Right ventricle myocardium superior (tissue), 1 donor: Measurements from ENCODE around the gene MAP7. TPM values are rescaled to one million over a fixed set of nuclear protein-coding genes. Genes with fewer than 3 reads are reported as not detected.
"Not testable (repeated sequence)": the region's sequence is repeated elsewhere in the genome, so short reads cannot be mapped to it uniquely, and the experiment has no call there.

ENCODE experiments used
- ATAC-seq: fragments of 200-7000 bp; cut with Tn5 transposase; one replicate; pipeline ENCODE4 v1.9.1; 2020; ENCODE audit warnings: mild to moderate bottlenecking; ENCODE audit not compliant: poor library complexity
- DNase-seq: peaks from one replicate; pipeline ENCODE4 v3.0.0-alpha.2; 2020
- intact Hi-C: fragments of 100-400 bp; cut with DNase I; formaldehyde crosslinking; loops from one replicate; pipeline ENCODE4 v1.11.2; 2022
- long read RNA-seq: library from polyadenylated mRNA; unstranded; transcript quantifications from one replicate; pipeline ENCODE4 v2.0.0, GENCODE V29; 2021
- total RNA-seq: library from RNA; stranded (reverse); fragmentation: NEBNext Ultra II Directional; extraction: Animal tissue kit (Norgen Biotek cat#: 25700); gene quantifications from one replicate; pipeline ENCODE4 v1.2.1, GENCODE V29; 2021
- donor health status: DM: no; HTN: yes; CAD: no; lungs with severe emphysema.

Gene MAP7
- total RNA-seq: 2.1 TPM
- long read RNA-seq, full-length matches to known transcripts: 4 of 7 reads
- long read RNA-seq, partial matches to known transcripts: 1 of 7 reads
- long read RNA-seq, other reads (novel, unspliced or antisense): 2 of 7 reads

- ATAC-seq (peak; percentile 88), DNase-seq (peak; percentile 65)
- intact Hi-C loops: no loop called here
Observed at GRCh38 chr6:136550330-136551071, at the start of gene MAP7. Gene MAP7 (minus strand): TSS chr6:136550422. CDS start chr6:136550408, 14 bp downstream.

GRCh38 chr6:136599329-136600011 lies 49.2 kb upstream of the MAP7 start:
- intact Hi-C loops: no loop called here

DNA sequence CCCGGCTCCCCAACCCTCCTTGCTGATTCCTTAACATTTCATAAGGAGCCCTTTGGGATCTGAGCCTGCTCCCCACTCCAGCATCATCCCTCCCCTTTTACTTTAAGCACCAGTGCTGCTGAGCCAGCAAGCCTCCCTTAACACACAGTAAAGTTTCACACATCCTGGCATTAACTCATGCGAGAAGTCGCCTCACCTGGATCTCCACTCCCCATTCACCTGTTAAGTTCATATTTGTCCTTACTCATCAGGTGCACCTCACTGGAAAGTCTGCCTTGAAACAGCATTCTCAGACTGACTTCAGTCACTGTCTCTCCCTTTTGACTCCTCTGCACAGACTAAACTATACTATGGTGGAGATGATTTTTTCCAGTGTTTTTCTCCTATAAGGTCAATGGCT lies 47.8 kb upstream of the MAP7 start:
- DNase-seq (no peak), ATAC-seq (no peak)
- intact Hi-C loops: no loop called here

More at GRCh38 chr6:136599329-136600011, 49.2 kb upstream of the MAP7 start:
- ATAC-seq: peak; percentile 72
- DNase-seq: no peak

DNA sequence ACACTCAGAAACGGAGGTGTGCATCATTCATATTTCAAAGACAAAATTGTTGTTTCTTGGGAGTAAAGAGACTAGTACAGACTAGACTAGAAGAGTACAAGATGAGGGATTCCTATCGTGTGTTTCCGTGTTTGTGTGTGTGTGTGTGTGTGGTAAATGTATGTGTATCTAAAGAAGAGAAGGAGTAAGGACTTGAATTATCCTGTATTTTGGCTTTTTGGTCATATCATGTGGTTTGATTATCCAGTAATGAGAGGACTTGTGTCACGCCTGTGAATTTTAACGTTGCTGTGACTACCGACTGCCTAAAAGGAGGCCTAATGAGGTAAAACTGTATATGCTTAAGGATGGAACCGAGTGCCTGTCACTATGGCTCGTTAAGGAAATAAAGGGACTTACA lies 44.4 kb upstream of the MAP7 start:
- DNase-seq (no peak), ATAC-seq (no peak)
- intact Hi-C loops: no loop called here

DNA sequence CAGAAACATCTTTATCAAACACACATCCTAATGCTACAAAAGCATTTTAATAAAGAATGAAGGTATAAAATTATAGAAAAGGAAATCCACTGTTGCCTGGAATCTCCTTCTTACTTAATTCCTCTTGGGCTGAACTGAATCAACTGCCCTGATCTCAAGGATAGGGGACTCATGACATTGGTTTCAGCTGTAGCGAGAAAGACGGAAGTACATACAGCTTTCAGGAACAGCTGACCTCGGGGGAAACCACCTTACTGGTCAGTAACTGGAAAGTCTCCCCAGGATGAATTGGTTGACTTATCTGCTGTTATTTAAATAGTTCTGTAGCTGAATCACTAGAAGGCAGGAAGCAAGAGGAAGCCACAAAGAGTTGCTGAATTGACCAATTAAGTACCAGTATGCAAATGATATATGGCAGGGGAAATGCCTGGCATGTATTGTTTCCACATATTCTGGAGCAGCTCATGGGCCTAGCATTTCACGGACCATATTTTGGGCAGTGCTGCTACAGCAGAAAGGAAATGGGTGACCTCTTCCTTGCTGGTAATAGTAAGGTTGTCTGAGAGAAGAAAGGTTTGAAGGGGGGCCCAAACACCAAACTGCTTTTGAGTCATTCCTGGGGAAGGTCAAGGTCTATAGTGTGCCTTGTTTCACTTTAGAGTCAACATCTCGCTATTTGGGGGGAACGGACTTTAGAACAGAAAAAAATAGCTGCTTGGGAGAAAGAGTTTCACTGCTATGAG lies 43.7 kb upstream of the MAP7 start:
- peak; percentile 54 for ATAC-seq
- no peak for DNase-seq
- intact Hi-C loops: no loop called here

DNA sequence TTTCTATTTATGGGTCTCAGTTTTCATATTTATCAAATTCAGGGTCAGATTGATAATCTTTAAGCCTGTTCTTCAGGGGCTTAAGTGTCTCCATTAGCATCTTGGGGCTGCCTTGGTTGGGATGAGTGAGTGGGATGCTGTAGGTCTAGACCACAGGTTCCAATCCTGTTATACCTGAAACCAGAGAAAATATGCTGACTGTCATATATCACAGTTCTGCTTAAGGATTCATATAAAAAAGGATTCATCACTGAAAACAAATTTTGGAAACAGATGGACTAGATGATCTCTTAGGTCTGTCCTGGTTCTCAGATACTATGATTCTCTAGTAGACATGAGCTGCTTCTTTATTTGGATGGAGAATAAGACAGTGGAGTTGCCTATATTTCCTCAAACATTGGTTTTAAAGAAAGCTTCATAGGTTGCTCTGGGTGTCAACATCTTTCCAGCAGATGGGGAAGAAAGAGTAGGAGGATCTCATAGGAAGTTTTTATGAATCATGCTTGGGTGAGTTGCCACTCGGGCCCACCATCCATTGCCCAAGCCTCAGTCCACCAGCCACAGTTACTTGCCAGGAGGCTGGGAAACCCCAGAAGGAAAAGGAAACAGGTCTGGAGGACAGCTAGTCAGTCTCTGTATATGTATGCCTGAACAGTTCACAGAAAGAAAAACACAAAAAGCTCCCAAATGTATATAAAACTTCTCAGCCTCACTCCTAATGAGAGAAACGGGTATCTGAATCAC lies 42.9 kb upstream of the MAP7 start:
- no peak for ATAC-seq
- DNase-seq: no peak
- intact Hi-C loops: no loop called here

DNA sequence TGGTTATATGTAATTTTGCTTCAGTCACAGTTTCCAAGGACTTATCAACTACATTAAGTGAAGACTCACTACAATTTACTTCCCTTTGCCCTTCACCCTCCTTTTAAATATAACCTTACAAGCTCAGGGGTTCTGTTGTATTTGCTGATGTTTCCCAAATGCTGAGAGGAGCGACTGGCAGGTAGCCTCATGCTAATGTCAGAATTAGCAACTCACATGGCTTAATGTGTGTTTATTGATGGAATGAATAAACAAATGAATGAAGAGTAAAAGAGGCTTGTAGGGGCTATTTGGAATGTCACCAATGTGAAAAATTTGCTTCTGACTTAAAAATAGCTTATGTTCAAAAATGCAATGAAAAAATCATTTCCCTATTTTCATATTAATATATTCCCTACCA lies 41.4 kb upstream of the MAP7 start:
- DNase-seq: no peak
- intact Hi-C loops: no loop called here
- ATAC-seq: no peak

DNA sequence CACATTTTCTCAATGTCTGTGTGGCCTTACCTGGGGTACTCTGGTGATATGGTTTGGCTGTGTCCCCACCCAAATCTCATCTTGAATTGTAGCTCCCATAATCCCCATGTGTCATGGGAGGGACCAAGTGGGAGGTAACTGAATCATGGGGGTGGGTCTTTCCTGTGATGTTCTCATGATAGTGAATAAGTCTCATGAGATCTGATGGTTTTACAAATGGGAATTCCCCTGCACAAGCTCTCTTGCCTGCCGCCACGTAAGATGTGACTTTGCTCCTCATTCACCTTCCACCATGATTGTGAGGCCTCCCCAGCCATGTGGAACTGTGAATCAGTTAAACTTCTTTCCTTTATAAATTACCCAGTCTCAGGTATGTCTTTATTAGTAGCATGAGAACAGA lies 40.6 kb upstream of the MAP7 start:
- intact Hi-C loops, ATAC-seq, DNase-seq: not testable (repeated sequence)

GRCh38 chr6:136587527-136587926 lies 37.3 kb upstream of the MAP7 start:
- no peak for DNase-seq
- no peak for ATAC-seq
- intact Hi-C loops: no loop called here

- intact Hi-C loops: no loop called here
- DNase-seq: no peak
- ATAC-seq: peak; percentile 63
Observed at GRCh38 chr6:136586295-136586694, 36.1 kb upstream of the MAP7 start.

DNA sequence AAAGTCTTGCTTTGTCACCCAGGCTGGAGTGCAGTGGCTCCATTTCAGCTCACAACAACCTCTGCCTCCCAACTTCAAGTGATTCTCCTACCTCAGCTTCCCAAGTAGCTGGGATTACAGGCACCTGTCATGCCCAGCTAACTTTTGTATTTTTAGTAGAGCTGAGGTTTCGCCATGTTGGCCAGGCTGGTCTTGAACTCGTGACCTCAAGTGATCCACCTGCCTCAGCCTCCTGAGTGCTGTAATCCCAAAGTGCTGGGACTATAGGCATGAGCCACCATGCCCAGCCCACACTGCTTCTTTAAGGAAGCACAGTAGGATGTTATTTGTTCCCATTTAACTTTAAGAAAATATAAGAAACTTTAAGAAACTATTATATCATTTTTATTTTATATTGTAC lies 35.3 kb upstream of the MAP7 start:
- DNase-seq, ATAC-seq, intact Hi-C loops: not testable (repeated sequence)

- ATAC-seq, DNase-seq: not testable (repeated sequence)
- intact Hi-C loops: loop anchor here (5.0 kb wide), 1 partner anchor 208 kb away; the partner anchor contains the start of gene MAP3K5
Observed at GRCh38 chr6:136584290-136584689, 34.1 kb upstream of the MAP7 start.

- DNase-seq: no peak
- peak; percentile 55 for ATAC-seq
- intact Hi-C loops: loop anchor here (5.0 kb wide), 1 partner anchor 209 kb away; the partner anchor contains the start of gene MAP3K5
Observed at GRCh38 chr6:136582711-136583471, 32.7 kb upstream of the MAP7 start.

DNA sequence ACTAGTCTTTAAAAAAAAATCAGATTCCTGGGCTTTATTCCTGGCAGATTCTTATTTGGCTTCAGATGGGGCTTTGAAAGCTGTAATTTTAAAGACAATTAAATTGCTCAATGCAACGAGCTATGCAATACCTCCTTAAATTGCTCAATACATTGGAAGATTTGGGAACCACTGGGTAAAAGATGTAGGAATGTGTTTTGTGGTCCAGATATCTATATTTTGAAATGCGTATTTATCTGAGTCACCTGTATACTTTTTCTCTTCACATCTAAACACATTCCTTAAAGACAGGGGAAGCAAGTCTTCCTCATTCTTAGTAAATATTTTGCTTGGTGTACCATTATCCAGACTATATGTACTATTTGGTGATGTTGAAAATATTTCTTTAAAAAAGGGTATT lies 29.6 kb upstream of the MAP7 start:
- no peak for ATAC-seq
- no peak for DNase-seq
- intact Hi-C loops: loop anchor here (5.0 kb wide), 1 partner anchor 213 kb away; the partner anchor contains the start of gene MAP3K5

GRCh38 chr6:136576821-136577220 lies 26.6 kb upstream of the MAP7 start:
- DNase-seq (no peak), ATAC-seq (no peak)
- intact Hi-C loops: no loop called here

- intact Hi-C loops: no loop called here
- ATAC-seq (no peak), DNase-seq (no peak)
Observed at GRCh38 chr6:136571496-136571895, 21.3 kb upstream of the MAP7 start.

DNA sequence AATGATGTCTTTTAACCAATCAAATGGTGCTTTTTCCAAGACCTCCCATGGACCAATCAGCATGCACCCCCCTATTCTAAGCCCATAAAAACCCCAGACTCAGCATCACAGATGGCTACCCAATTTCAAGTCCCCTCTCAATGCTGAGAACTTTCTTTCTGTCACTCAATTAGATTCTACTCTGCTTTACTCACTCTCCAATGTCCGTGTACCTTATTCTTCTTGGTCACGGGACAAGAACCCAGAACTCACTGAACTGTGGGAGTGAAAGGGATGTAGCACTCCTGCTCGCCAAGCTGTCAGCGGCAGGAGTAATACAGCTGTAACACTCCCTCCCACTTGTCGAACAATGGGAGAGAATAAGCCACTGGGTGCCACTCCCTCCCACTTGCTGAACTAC lies 20.8 kb upstream of the MAP7 start:
- intact Hi-C loops: no loop called here
- no peak for ATAC-seq
- DNase-seq: no peak

DNA sequence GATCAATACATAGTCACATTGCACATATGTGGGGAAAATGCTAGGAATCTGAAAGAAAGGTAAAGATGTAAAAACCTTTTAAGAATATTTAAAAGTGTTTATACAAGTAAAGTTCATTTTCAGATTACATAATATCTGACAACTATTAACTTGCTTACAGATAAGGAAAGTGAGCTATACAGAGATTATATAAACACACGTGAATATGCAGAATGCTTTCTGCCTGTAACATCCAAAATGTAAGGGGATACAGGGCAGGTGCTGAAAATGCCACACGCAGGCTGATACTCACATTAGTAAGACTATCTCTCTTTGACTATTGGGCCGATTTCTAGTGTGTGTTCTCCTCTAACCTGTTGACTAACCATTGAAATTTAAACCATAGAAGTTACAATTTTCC lies 17.9 kb upstream of the MAP7 start:
- ATAC-seq (no peak), DNase-seq (no peak)
- intact Hi-C loops: no loop called here
